ENCODE results near the gene IRF2BPL. TPM values are rescaled to one million over a fixed set of nuclear protein-coding genes. Genes with fewer than 3 reads are reported as not detected.

IRF2BPL gene
- total and polyA plus RNA-seq, 2 donors from 2014 or later, result 15.7 to 97.1 TPM

- H3K4me3 ChIP-seq (ENCODE audit: low read length in 3 of 3), result no peak overlapping the region
- H3K27me3 ChIP-seq (ENCODE audit: control insufficient read depth, insufficient read depth, low read length), result no peaks in the 10 kb centered on the region
- peaks cover 8 to 59% (median 58%) of the 10 kb centered on the region in 3 donors for H3K4me1 ChIP-seq (ENCODE audit: control insufficient read depth in 2 of 3, insufficient read depth in 2 of 3, low read depth in 1 of 3, low read length in 3 of 3)
- DNase-seq (no peak), FAIRE-seq (no peak)
- H3K9me3 ChIP-seq (ENCODE audit: control insufficient read depth in 2 of 3, insufficient read depth in 1 of 3, low read length in 3 of 3), result no peaks in the 10 kb centered on the region
- H3K9ac ChIP-seq (ENCODE audit: low read length in 3 of 3), result peak overlapping the region in 1 of 3 donors; percentile 16
- no peak for TF ChIP-seq CTCF (IDR thresholded peaks at IDR 0.05; ENCODE audit: borderline replicate concordance, extremely low read depth, insufficient read depth)
- intact Hi-C loops (cut with DNase I), result no loop called here
- H3K36me3 ChIP-seq (ENCODE audit: control insufficient read depth in 2 of 3, insufficient read depth in 3 of 3, low read length in 3 of 3), result no peaks in the 10 kb centered on the region
- H3K27ac ChIP-seq (ENCODE audit: low read depth in 2 of 2, low read length in 2 of 2), result peak overlapping the region; percentile 87 to 91
Observed at GRCh38 chr14:77008541-77008940, 20.0 kb downstream of the IRF2BPL start.

GRCh38 chr14:77007975-77008421 is 20.5 kb downstream of the IRF2BPL start:
- peak; percentile 74 to 95 (median 87) for DNase-seq
- peaks cover 8 to 58% (median 55%) of the 10 kb centered on the region in 3 donors for H3K4me1 ChIP-seq (ENCODE audit: control insufficient read depth in 2 of 3, insufficient read depth in 2 of 3, low read depth in 1 of 3, low read length in 3 of 3)
- peak overlapping the region in 1 of 3 donors; percentile 14 for H3K4me3 ChIP-seq (ENCODE audit: low read length in 3 of 3)
- H3K9me3 ChIP-seq (ENCODE audit: control insufficient read depth in 2 of 3, insufficient read depth in 1 of 3, low read length in 3 of 3), result no peaks in the 10 kb centered on the region
- peak overlapping the region in 1 of 3 donors; percentile 60 for H3K9ac ChIP-seq (ENCODE audit: low read length in 3 of 3)
- no peak for FAIRE-seq
- intact Hi-C loops (cut with DNase I), result no loop called here
- H3K36me3 ChIP-seq (ENCODE audit: control insufficient read depth in 2 of 3, insufficient read depth in 3 of 3, low read length in 3 of 3), result no peaks in the 10 kb centered on the region
- H3K27me3 ChIP-seq (ENCODE audit: control insufficient read depth, insufficient read depth, low read length), result no peaks in the 10 kb centered on the region
- TF ChIP-seq CTCF (IDR thresholded peaks at IDR 0.05; ENCODE audit: borderline replicate concordance, extremely low read depth, insufficient read depth), result no peak
- peak overlapping the region; percentile 87 to 91 for H3K27ac ChIP-seq (ENCODE audit: low read depth in 2 of 2, low read length in 2 of 2)

DNA sequence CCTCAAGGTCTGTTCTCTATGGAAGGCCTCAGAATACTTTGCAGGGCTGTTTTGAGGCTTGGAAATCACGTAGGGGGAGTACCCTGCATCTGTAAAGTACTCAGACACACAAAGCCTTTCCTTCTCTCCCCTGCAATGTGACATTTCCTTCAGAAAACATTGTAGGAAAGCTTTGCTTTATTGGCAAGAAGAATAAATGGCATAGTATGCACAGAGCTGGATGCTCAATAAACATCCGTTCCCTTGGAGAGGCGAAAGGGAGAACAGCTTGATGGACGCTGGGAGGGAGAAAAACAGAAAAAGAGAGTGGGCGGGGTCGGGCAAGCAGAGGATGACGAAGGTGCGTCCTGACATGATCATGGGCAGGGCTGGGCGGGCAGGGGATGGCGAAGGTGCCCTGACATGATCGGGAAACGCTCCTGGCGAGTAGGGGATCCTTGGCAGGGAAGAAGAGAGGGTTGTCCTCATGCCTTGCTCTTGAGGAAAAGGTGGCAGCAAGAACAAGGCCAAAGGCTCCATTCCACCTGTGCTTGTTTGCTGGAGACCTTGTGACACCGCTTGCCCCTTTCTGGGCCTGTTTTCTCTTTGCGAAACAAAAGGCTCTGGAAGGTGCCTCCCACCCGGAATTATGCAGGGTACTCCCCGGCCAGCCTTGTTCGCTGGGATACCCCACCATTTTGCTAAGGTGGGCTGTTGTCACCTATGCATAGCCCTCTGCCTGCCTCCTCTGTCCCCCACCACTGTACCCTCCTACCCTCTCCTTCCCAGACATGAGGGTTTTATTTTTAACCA is 21.1 kb downstream of the IRF2BPL start:
- TF ChIP-seq CTCF (IDR thresholded peaks at IDR 0.05; ENCODE audit: borderline replicate concordance, extremely low read depth, insufficient read depth), result no peak
- Histone ChIP-seq H3K36me3 (ENCODE audit: control insufficient read depth in 2 of 3, insufficient read depth in 3 of 3, low read length in 3 of 3) (no peaks in the 10 kb centered on the region), H3K4me1 (ENCODE audit: control insufficient read depth in 2 of 3, insufficient read depth in 2 of 3, low read depth in 1 of 3, low read length in 3 of 3) (peaks cover 8 to 52% (median 52%) of the 10 kb centered on the region in 3 donors), H3K27me3 (ENCODE audit: control insufficient read depth, insufficient read depth, low read length) (no peaks in the 10 kb centered on the region), H3K9ac (ENCODE audit: low read length in 3 of 3) (peak overlapping the region in 1 of 3 donors; percentile 60), H3K9me3 (ENCODE audit: control insufficient read depth in 2 of 3, insufficient read depth in 1 of 3, low read length in 3 of 3) (no peaks in the 10 kb centered on the region), H3K4me3 (ENCODE audit: low read length in 3 of 3) (peak overlapping the region in 1 of 3 donors; percentile 14), H3K27ac (ENCODE audit: low read depth in 2 of 2, low read length in 2 of 2) (peak overlapping the region; percentile 87 to 91)
- DNase-seq (peak in 2 of 5 donors; percentile 51 to 66), FAIRE-seq (no peak)
- intact Hi-C loops (cut with DNase I), result no loop called here

Data from kidney (tissue), 14 donors.